ENCODE data around the gene YPEL2.
A peak's percentile ranks its signal among the peaks of the same experiment; 100 is the strongest.
"Not testable (repeated sequence)": the region's sequence is repeated elsewhere in the genome, so short reads cannot be mapped to it uniquely, and the experiment has no call there.

Gene YPEL2, protein sequence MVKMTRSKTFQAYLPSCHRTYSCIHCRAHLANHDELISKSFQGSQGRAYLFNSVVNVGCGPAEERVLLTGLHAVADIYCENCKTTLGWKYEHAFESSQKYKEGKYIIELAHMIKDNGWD

GRCh38 chr17:59331129-59331928 lies at the start of gene YPEL2:
Gene YPEL2 (plus strand): TSS chr17:59331655. CDS start chr17:59353410, 21,755 bp downstream.
- DNase-seq: peak; percentile 89

GRCh38 chr17:59284317-59284716 lies 47.1 kb upstream of the YPEL2 start:
- DNase-seq: no peak

- DNase-seq: no peak
Measured at GRCh38 chr17:59287452-59287851, 44.0 kb upstream of the YPEL2 start.

- no peak for DNase-seq
Measured at GRCh38 chr17:59287891-59288290, 43.6 kb upstream of the YPEL2 start.

- DNase-seq: no peak
Measured at GRCh38 chr17:59289981-59290301, 41.5 kb upstream of the YPEL2 start.

DNA sequence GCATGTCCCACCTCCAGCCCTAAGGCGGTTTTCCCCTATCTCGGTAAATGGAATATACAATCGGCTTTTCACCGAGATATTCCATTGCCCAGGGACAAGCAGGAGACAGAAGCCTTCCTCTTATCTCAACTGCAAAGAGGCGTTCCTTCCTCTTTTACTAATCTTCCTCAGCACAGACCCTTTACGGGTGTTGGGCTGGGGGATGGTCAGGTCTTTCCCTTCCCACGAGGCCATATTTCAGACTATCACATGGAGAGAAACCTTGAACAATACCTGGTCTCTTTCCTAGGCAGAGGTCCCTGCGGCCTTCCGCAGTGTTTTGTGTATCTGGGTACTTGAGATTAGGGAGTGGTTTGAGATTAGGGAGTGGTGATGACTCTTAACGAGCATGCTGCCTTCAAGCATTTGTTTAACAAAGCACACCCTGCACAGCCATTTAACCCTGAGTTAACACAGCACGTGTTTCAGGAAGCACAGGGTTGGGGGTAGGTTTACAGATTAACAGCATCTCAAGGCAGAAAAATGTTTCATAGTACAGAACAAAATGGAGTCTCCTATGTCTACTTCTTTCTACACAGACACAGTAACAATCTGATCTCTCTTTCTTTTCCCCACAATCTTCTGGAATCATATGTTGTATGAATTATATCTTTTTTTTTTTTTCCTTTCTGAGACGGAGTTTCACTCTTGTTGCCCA lies 41.0 kb upstream of the YPEL2 start:
- DNase-seq: not testable (repeated sequence)

GRCh38 chr17:59292174-59292523 lies 39.3 kb upstream of the YPEL2 start:
- no peak for DNase-seq

- no peak for DNase-seq
Measured at GRCh38 chr17:59296190-59296589, 35.3 kb upstream of the YPEL2 start.

DNA sequence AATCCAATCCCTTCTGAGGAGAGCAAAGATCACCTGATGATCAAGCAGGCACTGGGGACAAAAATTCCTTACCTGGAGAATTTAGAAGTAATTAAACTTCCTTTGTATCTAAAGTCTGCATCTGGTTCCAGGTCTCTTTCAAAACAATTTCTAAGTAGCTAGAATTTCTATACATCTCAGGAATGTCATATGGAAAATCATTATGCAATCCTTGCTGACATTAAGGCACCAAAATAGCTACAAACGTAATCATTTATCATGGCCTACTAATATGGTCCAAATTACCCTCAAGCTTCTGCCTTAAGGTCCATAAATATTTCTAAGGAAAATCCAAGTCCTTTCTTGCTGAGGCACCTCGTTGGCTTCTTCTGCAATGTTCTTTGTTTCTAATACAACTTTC lies 32.9 kb upstream of the YPEL2 start:
- no peak for DNase-seq

- DNase-seq: no peak
Measured at GRCh38 chr17:59299400-59300092, 31.9 kb upstream of the YPEL2 start.

GRCh38 chr17:59300941-59301340 lies 30.5 kb upstream of the YPEL2 start:
- no peak for DNase-seq

- no peak for DNase-seq
Measured at GRCh38 chr17:59304811-59305210, 26.6 kb upstream of the YPEL2 start.

DNA sequence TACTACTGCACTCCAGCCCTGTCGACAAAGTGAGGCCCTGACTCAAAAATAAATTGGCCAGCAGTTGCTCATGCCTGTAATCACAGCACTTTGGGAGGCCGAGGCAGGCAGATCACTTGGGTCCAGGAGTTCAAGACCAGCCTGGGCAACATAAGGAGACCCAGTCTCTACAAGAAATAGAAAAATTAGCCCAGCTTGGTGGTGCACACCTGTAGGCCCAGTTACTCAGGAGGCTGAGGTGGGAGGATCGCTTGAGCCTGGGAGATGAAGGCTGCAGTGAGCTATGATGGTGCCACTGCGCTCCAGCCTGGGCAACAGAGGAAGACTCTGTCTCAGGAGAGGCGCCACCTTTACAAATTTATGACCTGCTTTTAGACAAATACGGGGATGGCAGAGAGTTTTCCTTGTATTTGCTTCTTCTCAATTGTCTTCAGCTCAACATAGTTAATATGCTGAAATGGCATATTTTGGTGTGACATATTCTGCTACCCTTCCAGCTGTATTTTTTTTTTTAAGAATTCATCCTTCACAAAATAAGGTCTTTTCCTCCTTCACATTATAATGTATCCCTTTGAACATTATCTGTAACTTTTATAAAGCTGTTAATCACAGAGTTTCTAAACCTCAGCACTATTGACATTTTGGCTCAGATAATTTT lies 21.1 kb upstream of the YPEL2 start:
- no peak for DNase-seq

GRCh38 chr17:59311051-59311468 lies 20.4 kb upstream of the YPEL2 start:
- peak; percentile 64 for DNase-seq

DNA sequence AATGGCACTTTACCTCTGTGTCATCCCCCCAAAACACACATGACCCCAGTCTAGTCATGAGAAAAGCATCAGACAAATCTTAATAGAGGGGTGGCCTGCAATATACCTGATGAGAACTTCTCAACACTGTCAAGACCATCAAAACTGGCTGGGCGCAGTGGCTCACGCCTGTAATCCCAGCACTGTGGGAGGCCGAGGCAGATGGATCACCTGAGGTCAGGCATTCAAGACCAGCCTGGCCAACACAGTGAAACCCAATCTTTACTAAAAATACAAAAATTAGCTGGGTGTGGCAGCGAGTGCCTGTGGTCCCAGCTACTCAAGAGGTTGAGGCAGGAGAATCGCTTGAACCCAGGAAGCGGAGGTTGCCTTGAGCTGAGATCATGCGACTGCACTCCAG lies 19.9 kb upstream of the YPEL2 start:
- not testable (repeated sequence) for DNase-seq

- no peak for DNase-seq
Measured at GRCh38 chr17:59315866-59316265, 15.6 kb upstream of the YPEL2 start.

GRCh38 chr17:59327121-59327980 lies 4.1 kb upstream of the YPEL2 start:
- DNase-seq: no peak

- no peak for DNase-seq
Measured at GRCh38 chr17:59327981-59328290, 3.5 kb upstream of the YPEL2 start.

DNA sequence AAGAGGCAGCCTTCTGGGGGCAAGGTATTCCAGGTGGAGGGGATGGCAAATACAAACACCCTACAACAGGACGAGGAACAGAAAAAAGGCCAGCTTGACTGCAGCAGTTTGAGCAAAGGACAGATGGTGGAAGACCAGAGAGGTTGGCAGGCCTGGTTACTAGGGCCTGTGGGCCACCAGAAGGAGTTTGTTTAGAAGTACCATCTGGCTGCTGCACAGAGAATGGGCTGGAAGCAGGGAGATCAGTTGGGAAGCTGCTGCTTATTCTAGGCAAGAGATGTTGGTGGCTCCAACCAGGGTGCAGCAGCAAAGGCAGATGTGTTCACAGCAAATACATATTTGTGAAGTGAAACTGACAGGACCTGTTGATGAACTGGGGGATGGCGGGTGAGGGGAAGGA lies 2.9 kb upstream of the YPEL2 start:
- DNase-seq: no peak

DNA sequence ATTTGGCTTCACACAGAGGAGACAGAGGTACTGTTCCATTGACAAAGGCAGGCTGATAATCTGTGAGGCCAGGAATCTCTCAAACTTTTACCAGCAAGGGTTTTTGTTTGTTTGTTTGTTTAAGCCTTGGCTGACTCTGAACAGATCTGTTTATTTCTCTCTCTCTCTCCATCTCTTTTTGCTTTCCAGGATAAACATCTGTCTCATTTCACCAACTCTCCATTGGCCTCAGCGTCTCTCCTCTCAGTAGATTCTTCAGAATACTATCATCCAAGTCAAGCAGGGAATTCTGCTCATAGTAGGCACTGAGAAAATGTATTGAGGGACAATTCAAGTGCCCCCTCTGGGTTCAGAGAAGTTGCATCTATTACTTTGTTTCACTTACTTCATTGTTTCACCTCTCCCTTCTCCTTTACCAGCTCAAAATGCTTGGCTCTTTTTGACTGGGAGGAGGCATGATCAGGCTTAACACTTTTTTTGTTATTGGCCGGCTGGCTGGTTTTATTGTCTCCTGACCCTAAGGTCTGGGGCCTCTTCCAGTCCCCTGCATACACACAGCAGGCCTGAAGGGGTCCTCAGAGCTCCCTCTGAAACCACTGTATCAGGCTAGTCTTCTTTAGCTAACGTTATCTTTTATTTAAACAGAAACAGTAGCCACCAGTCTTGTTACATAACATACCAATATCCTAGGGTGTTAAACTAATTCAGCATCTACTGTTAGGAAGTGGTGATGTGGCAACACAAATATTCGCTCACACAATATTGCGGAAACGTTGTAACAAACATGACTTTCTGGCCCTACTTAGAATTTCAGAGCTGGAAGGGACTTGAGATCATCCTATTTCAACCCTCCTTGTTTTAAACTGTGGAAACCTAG lies 2.0 kb upstream of the YPEL2 start:
- DNase-seq: peak; percentile 72
